B cell (primary cell): Measurements from ENCODE around the gene TCAP.

Experiments used
- EZH2 ChIP-seq: IDR thresholded peaks from 2 replicates; pipeline ENCODE4 v1.6.1; 2012; ENCODE audit warnings: borderline replicate concordance, low read depth, mild to moderate bottlenecking, moderate library complexity, low read length; ENCODE audit not compliant: insufficient read depth, poor library complexity, severe bottlenecking
- TF ChIP-seq, protein P1 (sequence below): fragments of 200-600 bp; IDR thresholded peaks from one replicate; pipeline ENCODE4 v1.8.0; 2022; ENCODE audit warnings: antibody characterized with exemption, mild to moderate bottlenecking

DNA sequence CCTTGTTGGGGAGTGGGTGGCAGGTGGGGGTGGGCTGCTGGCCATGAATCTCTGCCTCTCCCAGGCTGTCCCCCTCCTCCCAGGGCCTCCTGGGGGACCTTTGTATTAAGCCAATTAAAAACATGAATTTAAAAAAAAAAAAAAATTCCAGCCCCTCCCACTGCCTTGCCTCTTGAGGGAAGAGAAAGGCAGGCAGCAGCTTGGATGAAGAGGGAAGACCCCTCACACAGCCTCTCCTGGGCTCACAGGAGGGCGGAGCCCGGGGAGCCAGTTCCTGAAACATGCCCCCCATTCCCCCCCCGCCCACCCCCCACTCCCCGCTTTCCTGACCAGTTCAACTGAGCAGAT, 1.8 kb upstream of the TCAP start:
- TF ChIP-seq, protein P1, sequence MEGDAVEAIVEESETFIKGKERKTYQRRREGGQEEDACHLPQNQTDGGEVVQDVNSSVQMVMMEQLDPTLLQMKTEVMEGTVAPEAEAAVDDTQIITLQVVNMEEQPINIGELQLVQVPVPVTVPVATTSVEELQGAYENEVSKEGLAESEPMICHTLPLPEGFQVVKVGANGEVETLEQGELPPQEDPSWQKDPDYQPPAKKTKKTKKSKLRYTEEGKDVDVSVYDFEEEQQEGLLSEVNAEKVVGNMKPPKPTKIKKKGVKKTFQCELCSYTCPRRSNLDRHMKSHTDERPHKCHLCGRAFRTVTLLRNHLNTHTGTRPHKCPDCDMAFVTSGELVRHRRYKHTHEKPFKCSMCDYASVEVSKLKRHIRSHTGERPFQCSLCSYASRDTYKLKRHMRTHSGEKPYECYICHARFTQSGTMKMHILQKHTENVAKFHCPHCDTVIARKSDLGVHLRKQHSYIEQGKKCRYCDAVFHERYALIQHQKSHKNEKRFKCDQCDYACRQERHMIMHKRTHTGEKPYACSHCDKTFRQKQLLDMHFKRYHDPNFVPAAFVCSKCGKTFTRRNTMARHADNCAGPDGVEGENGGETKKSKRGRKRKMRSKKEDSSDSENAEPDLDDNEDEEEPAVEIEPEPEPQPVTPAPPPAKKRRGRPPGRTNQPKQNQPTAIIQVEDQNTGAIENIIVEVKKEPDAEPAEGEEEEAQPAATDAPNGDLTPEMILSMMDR: no peak
- no peak for TF ChIP-seq EZH2
